ENCODE results near the gene TTLL9. TPM values are rescaled to one million over a fixed set of nuclear protein-coding genes. Genes with fewer than 3 reads are reported as not detected.
A peak's percentile ranks its signal among the peaks of the same experiment; 100 is the strongest.

Gene TTLL9
- total and polyA plus RNA-seq, 2 of the 13 experiments (the other 11 are each of a cell fraction or from before 2014, with no cell fraction given), result not detected

GRCh38 chr20:31861385-31862156, 8.9 kb upstream of the TTLL9 start (continued):
- TF ChIP-seq TAF1 (CRISPR knock-in tag; IDR thresholded peaks at IDR 0.05), result no peak
- TF ChIP-seq ZNF724P (CRISPR knock-in tag; IDR thresholded peaks at IDR 0.05; ENCODE audit: borderline replicate concordance), result 0 out of 2 replicates have a peak, but pooled peaks have one; percentile 63
- TF ChIP-seq, protein P1, sequence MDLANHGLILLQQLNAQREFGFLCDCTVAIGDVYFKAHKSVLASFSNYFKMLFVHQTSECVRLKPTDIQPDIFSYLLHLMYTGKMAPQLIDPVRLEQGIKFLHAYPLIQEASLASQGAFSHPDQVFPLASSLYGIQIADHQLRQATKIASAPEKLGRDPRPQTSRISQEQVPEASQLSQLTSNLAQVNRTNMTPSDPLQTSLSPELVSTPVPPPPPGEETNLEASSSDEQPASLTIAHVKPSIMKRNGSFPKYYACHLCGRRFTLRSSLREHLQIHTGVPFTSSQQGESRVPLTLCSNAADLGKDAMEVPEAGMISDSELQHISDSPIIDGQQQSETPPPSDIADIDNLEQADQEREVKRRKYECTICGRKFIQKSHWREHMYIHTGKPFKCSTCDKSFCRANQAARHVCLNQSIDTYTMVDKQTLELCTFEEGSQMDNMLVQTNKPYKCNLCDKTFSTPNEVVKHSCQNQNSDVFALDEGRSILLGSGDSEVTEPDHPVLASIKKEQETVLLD (CRISPR knock-in tag; IDR thresholded peaks at IDR 0.05; ENCODE audit: low read depth), result no peak
- no peak for TF ChIP-seq CEBPB (IDR thresholded peaks at IDR 0.05; ENCODE audit: borderline replicate concordance, low read depth, low read length)
- TF ChIP-seq NR1H2 (CRISPR knock-in tag; IDR thresholded peaks at IDR 0.05; ENCODE audit: borderline replicate concordance, low read depth), result 0 out of 2 replicates have a peak, but pooled peaks have one; percentile 30
- peak; percentile 25 for TF ChIP-seq ZNF350 (CRISPR knock-in tag; IDR thresholded peaks at IDR 0.05; ENCODE audit: borderline replicate concordance, low read depth)
- TF ChIP-seq GATAD1 (CRISPR knock-in tag; IDR thresholded peaks at IDR 0.05), result 0 out of 2 replicates have a peak, but pooled peaks have one; percentile 14
- TF ChIP-seq ZFX (CRISPR knock-in tag; IDR thresholded peaks at IDR 0.05; ENCODE audit: low read depth), result peak; percentile 64
- no peak for TF ChIP-seq CHD2 (IDR thresholded peaks at IDR 0.05; ENCODE audit: low read depth, low read length)
- TF ChIP-seq MTA1 (CRISPR knock-in tag; IDR thresholded peaks at IDR 0.05; ENCODE audit: borderline replicate concordance), result peak; percentile 85; the same call in 1 of the 2 replicates
- no peak for TF ChIP-seq ZNF562 (CRISPR knock-in tag; IDR thresholded peaks at IDR 0.05; ENCODE audit: borderline replicate concordance)
- no peak for TF ChIP-seq POLR2G (IDR thresholded peaks at IDR 0.05; ENCODE audit: low read depth, low read length)
- peak; percentile 40 for TF ChIP-seq ZNF883 (CRISPR knock-in tag; IDR thresholded peaks at IDR 0.05; ENCODE audit: not compliant biosample characterization)
- 0 out of 2 replicates have a peak, but pooled peaks have one; percentile 9 for TF ChIP-seq SP5 (CRISPR knock-in tag; IDR thresholded peaks at IDR 0.05; ENCODE audit: borderline replicate concordance, low read depth)
- TF ChIP-seq, protein P2, sequence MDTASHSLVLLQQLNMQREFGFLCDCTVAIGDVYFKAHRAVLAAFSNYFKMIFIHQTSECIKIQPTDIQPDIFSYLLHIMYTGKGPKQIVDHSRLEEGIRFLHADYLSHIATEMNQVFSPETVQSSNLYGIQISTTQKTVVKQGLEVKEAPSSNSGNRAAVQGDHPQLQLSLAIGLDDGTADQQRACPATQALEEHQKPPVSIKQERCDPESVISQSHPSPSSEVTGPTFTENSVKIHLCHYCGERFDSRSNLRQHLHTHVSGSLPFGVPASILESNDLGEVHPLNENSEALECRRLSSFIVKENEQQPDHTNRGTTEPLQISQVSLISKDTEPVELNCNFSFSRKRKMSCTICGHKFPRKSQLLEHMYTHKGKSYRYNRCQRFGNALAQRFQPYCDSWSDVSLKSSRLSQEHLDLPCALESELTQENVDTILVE (CRISPR knock-in tag; IDR thresholded peaks at IDR 0.05), result peak; percentile 58; the same call in 1 of the 2 replicates
- TF ChIP-seq ARNTL (CRISPR knock-in tag; IDR thresholded peaks at IDR 0.05), result no peak
- TF ChIP-seq ZBTB38 (CRISPR knock-in tag; IDR thresholded peaks at IDR 0.05), result 0 out of 2 replicates have a peak, but pooled peaks have one; percentile 10
- TF ChIP-seq JARID2 (CRISPR knock-in tag; IDR thresholded peaks at IDR 0.05; ENCODE audit: insufficient replicate concordance), result no peak
- no peak for TF ChIP-seq SALL2 (CRISPR knock-in tag; IDR thresholded peaks at IDR 0.05)
- no peak; the same call in 1 of the 2 replicates for TF ChIP-seq ZC3H13 (CRISPR knock-in tag; IDR thresholded peaks at IDR 0.05)
- TF ChIP-seq ZFYVE20 (CRISPR knock-in tag; IDR thresholded peaks at IDR 0.05; ENCODE audit: borderline replicate concordance, low read depth), result 0 out of 2 replicates have a peak, but pooled peaks have one; percentile 69
- TF ChIP-seq DRAP1 (CRISPR knock-in tag; IDR thresholded peaks at IDR 0.05), result no peak
- TF ChIP-seq ELF1 (CRISPR knock-in tag; IDR thresholded peaks at IDR 0.05), result no peak
- TF ChIP-seq POLR2A (IDR thresholded peaks at IDR 0.05; ENCODE audit: insufficient read depth in 1 of 2, low read depth in 2 of 2, low read length in 2 of 2), result no peak
- TF ChIP-seq ZFP36L1 (CRISPR knock-in tag; IDR thresholded peaks at IDR 0.05), result no peak
- TF ChIP-seq BORCS8-MEF2B (CRISPR knock-in tag; IDR thresholded peaks at IDR 0.05), result peak; percentile 65; the same call in 1 of the 2 replicates
- TF ChIP-seq SUZ12 (IDR thresholded peaks at IDR 0.05; ENCODE audit: low read depth, low read length), result no peak
- peak; percentile 77; the same call in 1 of the 2 replicates for TF ChIP-seq ATF7-NPFF (CRISPR knock-in tag; IDR thresholded peaks at IDR 0.05; ENCODE audit: low read depth)
- TF ChIP-seq HDAC1 (CRISPR knock-in tag; IDR thresholded peaks at IDR 0.05), result no peak

Data from HepG2 (cell line).